ENCODE data around the gene UCHL1. TPM values are rescaled to one million over a fixed set of nuclear protein-coding genes. Genes with fewer than 3 reads are reported as not detected.

The UCHL1 gene
- total and polyA plus RNA-seq, 2 donors from 2014 or later, result 35.8 to 353 TPM

DNA sequence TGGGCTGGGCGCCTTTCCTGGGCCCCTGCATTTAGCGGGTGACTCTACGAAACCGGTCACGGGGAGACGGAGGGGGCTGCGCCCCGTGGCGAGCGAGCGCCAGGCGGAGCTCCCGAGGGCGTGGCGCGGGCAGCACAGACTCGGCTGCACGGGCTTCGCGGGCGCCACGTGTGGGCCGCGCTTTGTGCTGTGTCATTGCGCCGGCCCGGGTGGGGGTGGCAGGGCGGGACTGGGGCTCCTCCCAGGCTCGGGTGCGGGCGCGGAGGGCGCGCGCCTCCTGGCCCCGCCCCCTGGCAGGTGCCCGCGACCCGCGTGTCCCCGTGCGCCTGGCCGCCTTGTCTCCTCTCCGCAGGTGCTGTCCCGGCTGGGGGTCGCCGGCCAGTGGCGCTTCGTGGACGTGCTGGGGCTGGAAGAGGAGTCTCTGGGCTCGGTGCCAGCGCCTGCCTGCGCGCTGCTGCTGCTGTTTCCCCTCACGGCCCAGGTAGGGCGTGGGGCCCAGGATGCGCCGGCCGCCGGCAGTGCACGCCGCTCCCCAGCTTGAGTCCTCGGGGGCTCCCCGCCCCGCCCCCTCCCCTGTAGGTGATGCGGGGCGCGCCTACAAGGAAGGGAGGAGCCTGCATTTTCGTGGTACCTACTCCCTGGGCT lies 651 bp downstream of the UCHL1 start:
- peaks cover 0 to 2% (median 0%) of the 10 kb centered on the region in 3 donors for H3K4me1 ChIP-seq (ENCODE audit: control insufficient read depth in 2 of 3, insufficient read depth in 2 of 3, low read depth in 1 of 3, low read length in 3 of 3)
- intact Hi-C loops (cut with DNase I), result no loop called here
- peak overlapping the region; percentile 37 to 51 (median 45) for H3K4me3 ChIP-seq (ENCODE audit: low read length in 3 of 3)
- DNase-seq (peak; percentile 58 to 82 (median 70)), FAIRE-seq (no peak)
- H3K9ac ChIP-seq (ENCODE audit: low read length in 3 of 3), result no peak overlapping the region
- TF ChIP-seq, protein P1, sequence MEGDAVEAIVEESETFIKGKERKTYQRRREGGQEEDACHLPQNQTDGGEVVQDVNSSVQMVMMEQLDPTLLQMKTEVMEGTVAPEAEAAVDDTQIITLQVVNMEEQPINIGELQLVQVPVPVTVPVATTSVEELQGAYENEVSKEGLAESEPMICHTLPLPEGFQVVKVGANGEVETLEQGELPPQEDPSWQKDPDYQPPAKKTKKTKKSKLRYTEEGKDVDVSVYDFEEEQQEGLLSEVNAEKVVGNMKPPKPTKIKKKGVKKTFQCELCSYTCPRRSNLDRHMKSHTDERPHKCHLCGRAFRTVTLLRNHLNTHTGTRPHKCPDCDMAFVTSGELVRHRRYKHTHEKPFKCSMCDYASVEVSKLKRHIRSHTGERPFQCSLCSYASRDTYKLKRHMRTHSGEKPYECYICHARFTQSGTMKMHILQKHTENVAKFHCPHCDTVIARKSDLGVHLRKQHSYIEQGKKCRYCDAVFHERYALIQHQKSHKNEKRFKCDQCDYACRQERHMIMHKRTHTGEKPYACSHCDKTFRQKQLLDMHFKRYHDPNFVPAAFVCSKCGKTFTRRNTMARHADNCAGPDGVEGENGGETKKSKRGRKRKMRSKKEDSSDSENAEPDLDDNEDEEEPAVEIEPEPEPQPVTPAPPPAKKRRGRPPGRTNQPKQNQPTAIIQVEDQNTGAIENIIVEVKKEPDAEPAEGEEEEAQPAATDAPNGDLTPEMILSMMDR (IDR thresholded peaks at IDR 0.05; ENCODE audit: borderline replicate concordance, extremely low read depth, insufficient read depth), result no peak
- peaks cover 2% of the 10 kb centered on the region for H3K27me3 ChIP-seq (ENCODE audit: control insufficient read depth, insufficient read depth, low read length)
- H3K27ac ChIP-seq (ENCODE audit: low read depth in 2 of 2, low read length in 2 of 2), result no peak overlapping the region
- H3K9me3 ChIP-seq (ENCODE audit: control insufficient read depth in 2 of 3, insufficient read depth in 1 of 3, low read length in 3 of 3), result no peaks in the 10 kb centered on the region
- no peaks in the 10 kb centered on the region for H3K36me3 ChIP-seq (ENCODE audit: control insufficient read depth in 2 of 3, insufficient read depth in 3 of 3, low read length in 3 of 3)

DNA sequence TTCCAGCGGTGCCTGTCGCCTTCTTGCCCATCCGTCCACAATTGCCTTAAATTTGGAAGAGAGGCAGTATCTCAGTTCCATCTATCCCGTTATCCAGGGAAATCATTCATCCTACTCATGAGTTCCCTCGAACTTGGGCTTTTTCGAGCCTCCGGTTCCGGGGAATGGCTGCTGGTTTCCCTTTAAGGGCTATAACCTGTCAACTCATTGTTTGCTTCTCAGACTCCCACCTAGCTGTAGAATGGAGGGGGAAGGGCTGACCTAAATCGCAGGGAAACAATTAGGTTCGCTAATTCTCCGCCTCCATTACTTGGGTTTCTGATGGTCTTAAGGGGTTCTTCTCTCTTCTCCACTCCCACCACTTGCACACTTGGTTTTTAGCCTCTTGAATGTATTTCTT lies 1.2 kb downstream of the UCHL1 start:
- no peaks in the 10 kb centered on the region for H3K9me3 ChIP-seq (ENCODE audit: control insufficient read depth in 2 of 3, insufficient read depth in 1 of 3, low read length in 3 of 3)
- DNase-seq (peak in 3 of 5 donors; percentile 11 to 30 (median 29)), FAIRE-seq (no peak)
- H3K27me3 ChIP-seq (ENCODE audit: control insufficient read depth, insufficient read depth, low read length), result peaks cover 2% of the 10 kb centered on the region
- TF ChIP-seq, protein P1 (IDR thresholded peaks at IDR 0.05; ENCODE audit: borderline replicate concordance, extremely low read depth, insufficient read depth), result no peak
- peaks cover 0 to 2% (median 0%) of the 10 kb centered on the region in 3 donors for H3K4me1 ChIP-seq (ENCODE audit: control insufficient read depth in 2 of 3, insufficient read depth in 2 of 3, low read depth in 1 of 3, low read length in 3 of 3)
- H3K4me3 ChIP-seq (ENCODE audit: low read length in 3 of 3), result peak overlapping the region; percentile 37 to 51 (median 45)
- intact Hi-C loops (cut with DNase I), result no loop called here
- H3K9ac ChIP-seq (ENCODE audit: low read length in 3 of 3), result no peak overlapping the region
- no peaks in the 10 kb centered on the region for H3K36me3 ChIP-seq (ENCODE audit: control insufficient read depth in 2 of 3, insufficient read depth in 3 of 3, low read length in 3 of 3)
- no peak overlapping the region for H3K27ac ChIP-seq (ENCODE audit: low read depth in 2 of 2, low read length in 2 of 2)

DNA sequence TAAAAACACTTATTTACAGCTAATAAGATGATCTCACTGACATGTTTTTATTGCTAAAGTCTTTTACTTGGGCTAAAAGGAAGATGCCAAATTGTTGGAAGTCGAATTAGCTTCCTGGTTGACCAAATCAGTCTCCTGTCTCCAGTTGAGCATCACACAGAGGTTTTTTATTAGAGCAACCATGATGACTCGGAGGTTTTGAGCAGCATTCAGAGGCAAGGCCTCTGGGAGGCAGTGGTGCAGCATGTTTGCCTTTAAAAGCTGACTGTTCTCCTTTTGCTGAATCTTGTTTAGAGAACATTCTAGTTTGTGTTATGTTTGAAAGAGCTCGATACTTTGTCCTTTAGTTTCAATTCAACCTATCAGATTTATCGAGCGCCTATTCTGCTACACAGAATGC lies 2.1 kb downstream of the UCHL1 start:
- intact Hi-C loops (cut with DNase I), result no loop called here
- Histone ChIP-seq H3K27me3 (ENCODE audit: control insufficient read depth, insufficient read depth, low read length) (peaks cover 2% of the 10 kb centered on the region), H3K4me1 (ENCODE audit: control insufficient read depth in 2 of 3, insufficient read depth in 2 of 3, low read depth in 1 of 3, low read length in 3 of 3) (peaks cover 0 to 2% (median 0%) of the 10 kb centered on the region in 3 donors), H3K27ac (ENCODE audit: low read depth in 2 of 2, low read length in 2 of 2) (no peak overlapping the region), H3K36me3 (ENCODE audit: control insufficient read depth in 2 of 3, insufficient read depth in 3 of 3, low read length in 3 of 3) (no peaks in the 10 kb centered on the region), H3K9ac (ENCODE audit: low read length in 3 of 3) (no peak overlapping the region), H3K9me3 (ENCODE audit: control insufficient read depth in 2 of 3, insufficient read depth in 1 of 3, low read length in 3 of 3) (no peaks in the 10 kb centered on the region), H3K4me3 (ENCODE audit: low read length in 3 of 3) (no peak overlapping the region)
- peak; percentile 77 for FAIRE-seq
- peak in 3 of 5 donors; percentile 59 to 81 (median 66) for DNase-seq
- TF ChIP-seq, protein P1 (IDR thresholded peaks at IDR 0.05; ENCODE audit: borderline replicate concordance, extremely low read depth, insufficient read depth), result peak; percentile 58
